Measurements from ENCODE around the gene CHCHD4.

Gene CHCHD4

DNA sequence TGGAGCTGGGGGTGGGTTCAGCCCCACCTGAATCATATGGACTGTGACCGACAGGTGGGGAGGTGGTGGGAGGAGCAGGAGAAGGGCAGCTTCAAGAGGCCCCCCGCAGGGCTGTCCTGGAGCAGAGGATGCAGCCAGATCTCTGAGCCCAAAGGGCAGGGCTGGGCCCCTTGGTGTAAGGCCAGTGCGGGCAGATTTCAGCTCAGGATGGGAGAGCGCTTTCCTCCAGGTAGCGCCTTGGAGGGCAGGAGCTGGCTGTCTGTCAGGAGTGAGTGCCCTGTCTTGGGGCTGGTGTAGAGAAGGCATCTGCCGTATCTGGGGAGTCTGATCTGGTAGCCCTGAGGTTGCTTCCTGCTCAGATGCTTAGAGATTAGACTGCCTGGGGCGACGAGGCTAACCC lies 7.5 kb upstream of the CHCHD4 start:
- Histone ChIP-seq H3K27ac (ENCODE audit: low read depth, low read length) (no peak overlapping the region), H3K9ac (ENCODE audit: low read length) (no peak overlapping the region), H3K79me2 (ENCODE audit: insufficient read depth, low read length) (0 out of 2 replicates have a peak, but pooled peaks cover 4% of the 10 kb centered on the region), H2AFZ (ENCODE audit: low read depth, low read length, severe bottlenecking) (no peak overlapping the region), H3K27me3 (ENCODE audit: low read length) (no peaks in the 10 kb centered on the region), H3K4me3 (ENCODE audit: insufficient read depth, low read length, poor library complexity, severe bottlenecking) (no peak overlapping the region), H3K36me3 (ENCODE audit: low read length) (no peaks in the 10 kb centered on the region), H3K9me2 (replicated peaks; ENCODE audit: insufficient read depth, low read length) (no peaks in the 10 kb centered on the region), H3K9me3 (ENCODE audit: insufficient read depth, low read length) (no peaks in the 10 kb centered on the region), H4K20me1 (ENCODE audit: low read depth, low read length) (no peaks in the 10 kb centered on the region), H3F3A (ENCODE audit: insufficient read depth) (no peaks in the 10 kb centered on the region), H3K4me2 (ENCODE audit: low read depth, low read length, poor library complexity, severe bottlenecking) (no peak overlapping the region)
- no peak for TF ChIP-seq EZH2phosphoT487 (conservative IDR thresholded peaks at IDR 0.05; ENCODE audit: low read length)
- TF ChIP-seq, protein P1, sequence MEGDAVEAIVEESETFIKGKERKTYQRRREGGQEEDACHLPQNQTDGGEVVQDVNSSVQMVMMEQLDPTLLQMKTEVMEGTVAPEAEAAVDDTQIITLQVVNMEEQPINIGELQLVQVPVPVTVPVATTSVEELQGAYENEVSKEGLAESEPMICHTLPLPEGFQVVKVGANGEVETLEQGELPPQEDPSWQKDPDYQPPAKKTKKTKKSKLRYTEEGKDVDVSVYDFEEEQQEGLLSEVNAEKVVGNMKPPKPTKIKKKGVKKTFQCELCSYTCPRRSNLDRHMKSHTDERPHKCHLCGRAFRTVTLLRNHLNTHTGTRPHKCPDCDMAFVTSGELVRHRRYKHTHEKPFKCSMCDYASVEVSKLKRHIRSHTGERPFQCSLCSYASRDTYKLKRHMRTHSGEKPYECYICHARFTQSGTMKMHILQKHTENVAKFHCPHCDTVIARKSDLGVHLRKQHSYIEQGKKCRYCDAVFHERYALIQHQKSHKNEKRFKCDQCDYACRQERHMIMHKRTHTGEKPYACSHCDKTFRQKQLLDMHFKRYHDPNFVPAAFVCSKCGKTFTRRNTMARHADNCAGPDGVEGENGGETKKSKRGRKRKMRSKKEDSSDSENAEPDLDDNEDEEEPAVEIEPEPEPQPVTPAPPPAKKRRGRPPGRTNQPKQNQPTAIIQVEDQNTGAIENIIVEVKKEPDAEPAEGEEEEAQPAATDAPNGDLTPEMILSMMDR (IDR thresholded peaks at IDR 0.05; ENCODE audit: insufficient read depth, low read length, poor library complexity, severe bottlenecking): no peak

DNA sequence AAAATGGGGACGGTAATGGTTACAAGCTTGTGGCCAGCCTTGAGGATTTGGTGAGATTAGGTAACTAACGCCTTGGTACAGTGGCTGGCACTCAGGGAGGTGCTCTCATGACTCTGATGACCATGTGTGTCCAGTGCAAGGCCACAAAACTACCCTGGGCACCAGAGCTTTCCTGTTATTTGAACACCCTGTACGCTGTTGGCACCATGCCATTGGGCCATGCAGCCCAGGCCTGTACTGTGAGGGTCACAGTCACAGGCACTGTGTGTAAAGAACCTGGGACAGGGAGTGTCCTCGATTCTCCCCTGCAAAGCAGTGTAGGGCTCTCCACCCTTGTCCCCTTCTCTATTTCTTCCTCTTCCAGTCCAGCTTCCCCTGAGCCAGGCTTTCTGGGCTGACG lies 6.5 kb upstream of the CHCHD4 start:
- H3K4me3 ChIP-seq (ENCODE audit: insufficient read depth, low read length, poor library complexity, severe bottlenecking): no peak overlapping the region
- H3K79me2 ChIP-seq (ENCODE audit: insufficient read depth, low read length): peaks cover 14% of the 10 kb centered on the region; the same call in 1 of the 2 replicates
- no peaks in the 10 kb centered on the region for H4K20me1 ChIP-seq (ENCODE audit: low read depth, low read length)
- no peaks in the 10 kb centered on the region for H3K27me3 ChIP-seq (ENCODE audit: low read length)
- H3K9me2 ChIP-seq (replicated peaks; ENCODE audit: insufficient read depth, low read length): no peaks in the 10 kb centered on the region
- H3K27ac ChIP-seq (ENCODE audit: low read depth, low read length): no peak overlapping the region
- H3K36me3 ChIP-seq (ENCODE audit: low read length): no peaks in the 10 kb centered on the region
- no peak overlapping the region for H3K4me2 ChIP-seq (ENCODE audit: low read depth, low read length, poor library complexity, severe bottlenecking)
- H3K9me3 ChIP-seq (ENCODE audit: insufficient read depth, low read length): no peaks in the 10 kb centered on the region
- H2AFZ ChIP-seq (ENCODE audit: low read depth, low read length, severe bottlenecking): no peak overlapping the region
- H3F3A ChIP-seq (ENCODE audit: insufficient read depth): no peaks in the 10 kb centered on the region
- no peak overlapping the region for H3K9ac ChIP-seq (ENCODE audit: low read length)
- TF ChIP-seq, protein P1 (IDR thresholded peaks at IDR 0.05; ENCODE audit: insufficient read depth, low read length, poor library complexity, severe bottlenecking): no peak
- no peak for TF ChIP-seq EZH2phosphoT487 (conservative IDR thresholded peaks at IDR 0.05; ENCODE audit: low read length)

DNA sequence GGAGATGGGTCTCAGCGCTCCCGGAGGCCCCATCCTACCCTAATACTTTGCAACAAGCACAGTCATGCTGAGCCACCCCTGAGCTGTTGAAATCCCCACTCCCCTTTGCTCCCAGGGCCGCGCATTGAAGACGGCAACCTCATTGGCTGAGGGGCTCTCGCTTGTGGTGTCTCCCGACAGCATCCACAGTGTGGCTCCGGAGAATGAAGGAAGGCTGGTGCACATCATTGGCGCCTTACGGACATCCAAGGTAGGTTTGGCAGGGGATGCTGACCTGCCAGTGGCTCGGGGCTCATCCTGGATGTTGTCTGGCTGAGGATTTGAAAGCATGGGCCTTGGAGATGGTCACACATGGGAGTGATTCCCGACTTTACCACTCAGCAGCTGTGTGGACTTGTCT lies 6.0 kb upstream of the CHCHD4 start:
- TF ChIP-seq, protein P1 (IDR thresholded peaks at IDR 0.05; ENCODE audit: insufficient read depth, low read length, poor library complexity, severe bottlenecking): no peak
- no peak for TF ChIP-seq EZH2phosphoT487 (conservative IDR thresholded peaks at IDR 0.05; ENCODE audit: low read length)
- Histone ChIP-seq H3K4me3 (ENCODE audit: insufficient read depth, low read length, poor library complexity, severe bottlenecking) (no peak overlapping the region), H3K79me2 (ENCODE audit: insufficient read depth, low read length) (peaks cover 18% of the 10 kb centered on the region; the same call in 1 of the 2 replicates), H3K4me2 (ENCODE audit: low read depth, low read length, poor library complexity, severe bottlenecking) (no peak overlapping the region), H3K9me3 (ENCODE audit: insufficient read depth, low read length) (no peaks in the 10 kb centered on the region), H2AFZ (ENCODE audit: low read depth, low read length, severe bottlenecking) (no peak overlapping the region), H3K9me2 (replicated peaks; ENCODE audit: insufficient read depth, low read length) (no peaks in the 10 kb centered on the region), H3K36me3 (ENCODE audit: low read length) (no peaks in the 10 kb centered on the region), H3K27me3 (ENCODE audit: low read length) (no peaks in the 10 kb centered on the region), H3K27ac (ENCODE audit: low read depth, low read length) (no peak overlapping the region), H4K20me1 (ENCODE audit: low read depth, low read length) (no peaks in the 10 kb centered on the region), H3K9ac (ENCODE audit: low read length) (no peak overlapping the region), H3F3A (ENCODE audit: insufficient read depth) (no peaks in the 10 kb centered on the region)
